Measurements from ENCODE around the gene USP40. TPM values are rescaled to one million over a fixed set of nuclear protein-coding genes. Genes with fewer than 3 reads are reported as not detected.

Gene USP40
- total RNA-seq, 1 donor from 2014 or later = 21.7 TPM

DNA sequence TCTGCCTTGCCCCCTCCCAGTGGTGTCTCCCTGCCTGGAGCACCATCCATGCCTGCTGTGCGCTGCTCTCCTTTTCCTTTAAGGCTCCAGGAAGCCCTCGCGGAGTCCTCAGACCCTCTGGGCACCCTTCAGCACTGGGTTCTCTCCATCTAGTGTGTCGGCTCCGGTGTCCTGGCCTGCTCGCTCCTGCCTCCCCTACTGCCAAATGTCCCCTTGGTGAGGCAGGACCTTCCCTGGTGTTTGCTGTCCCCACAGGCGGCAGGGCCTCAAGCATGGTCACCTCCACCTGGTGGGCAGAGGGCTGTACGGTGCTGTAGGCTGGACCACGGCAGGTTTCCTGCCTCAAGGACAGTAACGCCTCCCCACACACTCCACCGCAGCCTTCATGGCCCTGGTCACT lies 122.1 kb downstream of the USP40 start:
- no peak for DNase-seq (ENCODE audit: low read depth, low spot score)

DNA sequence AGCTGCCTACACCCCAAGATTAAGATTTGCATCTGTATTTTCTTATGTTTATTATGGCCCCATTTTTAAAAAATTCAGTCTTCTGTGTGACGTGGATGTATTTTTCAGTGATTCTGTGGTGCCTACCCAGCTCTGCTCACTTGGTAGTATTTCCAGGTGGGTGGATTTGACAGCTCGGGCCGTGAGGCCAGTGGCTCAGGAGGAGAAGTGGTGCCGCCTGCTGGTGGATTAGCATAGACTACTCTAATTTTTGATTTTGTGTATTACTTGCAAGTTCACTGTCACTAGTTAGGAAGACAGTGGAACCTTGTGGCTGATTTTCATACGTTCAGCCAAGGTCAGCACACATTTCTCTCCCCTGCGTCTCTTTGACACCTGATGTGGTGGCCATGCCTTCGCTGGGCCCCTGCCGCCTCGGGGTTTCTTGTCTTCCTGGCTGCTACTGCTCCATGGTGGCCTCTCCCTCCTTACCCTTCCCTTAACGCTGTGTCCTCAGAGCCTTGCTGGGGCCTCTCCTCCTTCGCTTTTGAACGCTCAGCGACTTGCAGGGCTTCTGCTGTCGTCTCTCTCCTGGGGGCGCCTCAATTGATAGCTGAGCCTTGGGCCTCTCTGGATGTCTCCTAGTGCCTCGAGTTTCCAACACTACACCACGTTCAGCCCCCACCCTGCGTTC lies 122.9 kb downstream of the USP40 start:
- DNase-seq (ENCODE audit: low read depth, low spot score) = peak; percentile 60

DNA sequence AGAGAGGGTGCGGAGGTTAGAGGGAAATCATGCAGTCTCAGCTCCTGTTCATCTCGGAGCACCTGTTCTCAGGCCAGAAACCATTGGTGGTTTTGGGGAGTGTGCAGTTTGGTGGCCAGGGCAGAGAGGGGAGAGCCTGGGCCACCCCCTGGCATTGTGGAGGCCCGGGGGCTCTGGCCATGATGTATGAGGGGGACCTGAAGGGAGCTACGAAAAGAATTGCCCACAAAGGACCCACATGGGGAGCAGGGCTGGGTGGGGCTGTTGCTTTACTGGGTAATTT lies 124.6 kb downstream of the USP40 start:
- DNase-seq (ENCODE audit: low read depth, low spot score) = no peak

DNA sequence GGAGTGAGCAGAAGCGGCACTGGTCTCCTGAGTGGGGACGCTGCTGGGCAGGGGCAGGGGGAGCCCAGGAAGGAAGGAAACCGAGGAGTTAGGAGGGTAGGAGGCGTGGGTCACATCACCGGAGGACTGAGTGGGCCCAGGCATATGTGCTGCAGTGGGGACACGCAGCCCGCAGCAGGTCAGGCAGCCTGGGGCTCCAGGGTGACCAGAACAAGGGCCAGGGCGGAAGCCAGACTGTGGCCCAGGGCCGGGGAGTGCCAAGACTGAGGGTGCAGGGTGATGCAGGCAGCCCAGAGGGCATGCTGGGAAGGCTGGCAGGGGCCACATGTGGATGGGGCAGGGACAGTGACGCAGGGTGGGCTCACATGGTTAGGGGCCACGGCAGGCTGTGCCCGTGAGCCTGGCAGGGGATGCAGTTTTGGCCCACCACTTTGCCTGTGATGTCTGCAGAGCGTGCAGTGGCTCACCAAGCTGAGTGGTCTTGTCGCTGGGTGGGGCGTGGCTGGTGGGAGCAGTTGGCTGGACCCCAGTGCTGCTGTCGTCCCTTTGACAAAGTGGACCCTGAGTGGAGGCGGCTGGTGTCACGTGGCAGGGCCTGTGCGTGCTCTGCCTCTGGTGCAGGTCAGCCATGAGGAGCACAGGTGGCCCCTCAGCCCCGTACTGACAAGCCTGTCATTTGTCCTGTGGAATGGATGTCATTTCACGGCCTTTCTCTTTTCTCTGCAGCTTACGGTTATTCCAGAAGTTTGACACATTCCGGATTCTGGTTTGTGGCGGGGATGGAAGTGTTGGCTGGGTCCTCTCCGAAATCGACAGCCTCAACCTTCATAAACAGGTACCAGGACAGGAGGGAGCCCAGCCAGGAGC lies 125.2 kb downstream of the USP40 start:
- no peak for DNase-seq (ENCODE audit: low read depth, low spot score)

DNA sequence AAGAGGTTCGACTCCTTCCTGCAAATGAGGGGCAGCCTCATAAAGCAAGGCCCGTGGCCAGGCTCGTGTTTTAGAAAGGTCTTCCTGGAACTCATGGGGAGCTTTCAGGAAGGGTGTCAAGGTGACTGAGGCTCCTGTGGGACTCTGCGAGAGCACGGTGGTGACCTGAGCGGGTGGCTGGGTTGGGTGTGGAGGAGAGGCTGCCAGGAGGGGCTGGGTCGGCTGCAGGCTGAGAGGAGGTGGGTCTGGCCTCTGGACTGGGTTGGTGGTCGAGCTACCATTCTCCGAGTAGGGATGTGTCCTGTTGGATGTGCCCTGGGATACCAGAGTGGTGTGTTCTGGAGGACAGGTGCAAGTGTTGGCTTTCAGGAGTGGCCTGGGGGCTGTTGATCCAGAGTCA lies 125.9 kb downstream of the USP40 start:
- no peak for DNase-seq (ENCODE audit: low read depth, low spot score)

DNA sequence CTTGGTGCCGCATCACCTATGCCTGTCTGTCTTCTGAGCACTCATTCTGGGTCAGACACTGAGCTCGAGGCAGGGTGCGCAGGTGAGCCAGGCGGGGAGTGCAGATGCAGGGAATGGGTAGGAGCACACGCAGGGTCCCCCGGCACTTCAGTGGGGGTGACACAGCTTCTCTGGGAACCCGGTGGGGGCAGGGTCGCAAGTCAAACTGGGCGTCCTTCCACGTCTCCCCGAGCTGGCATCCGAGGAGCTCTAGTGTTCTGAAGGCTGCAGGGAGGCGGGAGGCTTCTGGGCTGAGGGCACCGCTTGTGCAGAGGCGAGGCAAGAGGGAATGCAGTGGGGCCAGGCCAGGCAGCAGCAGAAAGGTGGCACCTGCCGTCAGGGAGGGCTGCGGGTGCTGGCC lies 126.3 kb downstream of the USP40 start:
- DNase-seq (ENCODE audit: low read depth, low spot score) = no peak

DNA sequence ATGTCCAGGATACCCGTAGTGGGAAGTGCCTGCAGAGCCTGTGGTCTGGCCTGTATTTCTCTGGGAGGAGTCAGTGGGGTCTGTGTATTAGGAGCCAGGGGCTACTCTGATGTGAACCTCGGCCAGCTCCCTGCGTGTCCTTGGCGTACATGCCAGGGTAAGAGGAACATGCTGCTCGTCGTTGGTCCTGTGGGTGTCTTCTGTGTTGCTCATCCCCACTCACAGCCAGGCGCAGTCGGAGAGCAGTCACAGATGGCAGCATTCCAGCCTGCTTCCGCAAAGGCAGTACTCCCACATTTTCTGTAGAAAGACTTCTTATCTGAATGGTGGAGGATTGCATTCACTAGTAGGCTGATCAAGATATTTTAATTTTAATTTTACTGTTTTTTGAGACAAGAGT lies 127.4 kb downstream of the USP40 start:
- no peak for DNase-seq (ENCODE audit: low read depth, low spot score)

DNA sequence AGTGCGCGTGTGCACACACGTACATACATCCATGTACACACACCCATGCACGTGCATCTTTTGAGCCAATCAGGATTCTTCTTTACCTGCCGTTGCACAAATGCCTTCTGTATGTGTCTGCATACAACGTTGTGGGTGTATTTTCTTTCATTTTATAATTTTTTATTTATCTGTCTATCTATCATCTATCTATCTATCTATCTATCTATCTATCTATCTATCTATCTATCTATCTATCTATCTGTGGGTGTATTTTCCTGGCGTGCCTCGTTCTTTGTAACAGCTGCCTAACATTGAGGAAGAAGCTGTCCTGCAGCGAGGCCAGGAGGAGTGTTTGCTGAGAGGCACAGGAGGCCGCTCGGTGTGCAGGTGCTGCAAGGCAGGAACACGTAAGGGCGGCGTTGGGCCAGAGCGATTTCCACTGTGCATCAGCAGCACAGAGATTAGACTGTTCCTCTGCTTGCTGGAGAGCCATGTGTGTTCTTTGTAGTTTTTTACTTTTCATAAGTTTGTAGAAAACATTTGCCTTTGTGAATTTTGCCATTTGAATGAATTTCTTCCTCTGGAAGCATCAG lies 127.9 kb downstream of the USP40 start:
- no peak for DNase-seq (ENCODE audit: low read depth, low spot score)

DNA sequence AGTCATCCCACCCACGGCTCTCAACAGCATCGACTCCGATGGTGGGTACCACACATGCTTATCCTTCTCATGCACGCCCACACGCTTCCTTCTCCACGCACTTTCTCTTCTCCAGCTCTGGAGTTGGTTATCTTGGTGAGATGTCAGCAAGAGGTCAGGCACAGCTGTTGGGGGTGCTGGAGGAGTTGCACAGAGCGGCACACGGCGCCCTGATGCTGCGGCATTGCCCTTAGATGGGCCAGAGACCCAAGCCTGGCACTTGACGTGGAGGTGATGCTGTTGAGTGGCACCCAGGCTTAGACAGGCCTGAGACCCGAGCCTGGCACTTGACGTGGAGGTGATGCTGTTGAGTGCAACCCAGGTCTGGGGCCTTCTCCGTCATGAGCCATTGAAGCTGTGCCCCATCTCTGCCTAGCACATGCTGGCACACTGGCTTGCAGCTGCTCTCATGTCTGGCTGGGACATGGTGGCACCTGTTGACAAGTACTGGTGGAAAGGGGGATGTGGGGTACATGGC lies 129.1 kb downstream of the USP40 start:
- no peak for DNase-seq (ENCODE audit: low read depth, low spot score)

DNA sequence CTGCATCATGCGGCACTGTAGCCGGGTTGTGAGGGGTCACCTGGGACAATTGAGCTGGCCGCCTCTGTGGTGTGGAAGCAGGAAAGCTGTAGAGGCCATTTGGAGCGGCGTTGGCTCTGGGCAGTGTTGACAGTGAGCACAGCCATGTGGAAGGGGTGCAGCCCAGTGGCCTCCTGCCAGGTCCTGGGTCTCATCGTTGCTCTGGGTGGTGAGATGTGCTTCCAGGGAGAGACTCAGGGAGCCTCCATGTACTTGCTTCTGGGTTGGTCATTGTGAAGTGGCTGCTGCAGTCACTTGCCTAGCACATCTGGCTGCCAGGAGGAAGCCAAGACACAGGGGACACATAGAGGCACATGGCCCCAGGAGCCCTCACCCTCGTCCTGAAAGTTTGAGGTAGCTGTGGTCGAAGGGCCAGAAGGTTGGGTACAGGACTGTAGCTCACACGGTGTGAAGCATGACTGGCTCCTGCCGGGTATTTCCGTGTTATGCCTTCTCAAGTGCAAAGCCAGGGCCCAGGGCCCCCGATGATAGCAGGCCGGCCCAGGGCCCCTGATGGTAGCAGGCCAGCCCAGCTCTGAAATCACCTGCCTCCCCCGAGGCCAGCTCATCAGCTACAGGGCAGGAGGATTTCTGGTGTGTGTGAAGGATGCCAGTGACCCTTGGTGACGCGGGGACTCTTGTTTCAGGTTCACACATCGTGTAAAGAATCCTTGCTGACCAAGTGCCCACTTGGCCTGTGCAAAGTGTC lies 129.7 kb downstream of the USP40 start:
- DNase-seq (ENCODE audit: low read depth, low spot score) = no peak

DNA sequence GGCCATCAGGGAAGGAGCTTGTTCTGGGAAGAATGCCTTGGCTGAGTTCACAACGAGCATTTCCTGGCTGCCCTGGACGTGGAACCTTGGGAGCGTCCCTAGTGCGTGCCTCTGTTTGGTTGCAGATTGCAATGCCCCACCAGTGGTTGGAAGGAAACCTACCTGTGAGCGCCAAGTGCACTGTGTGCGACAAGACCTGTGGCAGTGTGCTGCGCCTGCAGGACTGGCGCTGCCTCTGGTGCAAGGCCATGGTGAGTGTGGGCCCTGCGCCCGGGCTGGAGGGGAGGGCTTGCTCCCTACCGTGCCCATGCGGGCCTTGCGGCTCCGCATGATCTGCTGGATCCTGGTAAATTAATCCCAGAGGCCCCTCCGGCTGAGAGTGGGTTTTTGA lies 130.4 kb downstream of the USP40 start:
- no peak for DNase-seq (ENCODE audit: low read depth, low spot score)

DNA sequence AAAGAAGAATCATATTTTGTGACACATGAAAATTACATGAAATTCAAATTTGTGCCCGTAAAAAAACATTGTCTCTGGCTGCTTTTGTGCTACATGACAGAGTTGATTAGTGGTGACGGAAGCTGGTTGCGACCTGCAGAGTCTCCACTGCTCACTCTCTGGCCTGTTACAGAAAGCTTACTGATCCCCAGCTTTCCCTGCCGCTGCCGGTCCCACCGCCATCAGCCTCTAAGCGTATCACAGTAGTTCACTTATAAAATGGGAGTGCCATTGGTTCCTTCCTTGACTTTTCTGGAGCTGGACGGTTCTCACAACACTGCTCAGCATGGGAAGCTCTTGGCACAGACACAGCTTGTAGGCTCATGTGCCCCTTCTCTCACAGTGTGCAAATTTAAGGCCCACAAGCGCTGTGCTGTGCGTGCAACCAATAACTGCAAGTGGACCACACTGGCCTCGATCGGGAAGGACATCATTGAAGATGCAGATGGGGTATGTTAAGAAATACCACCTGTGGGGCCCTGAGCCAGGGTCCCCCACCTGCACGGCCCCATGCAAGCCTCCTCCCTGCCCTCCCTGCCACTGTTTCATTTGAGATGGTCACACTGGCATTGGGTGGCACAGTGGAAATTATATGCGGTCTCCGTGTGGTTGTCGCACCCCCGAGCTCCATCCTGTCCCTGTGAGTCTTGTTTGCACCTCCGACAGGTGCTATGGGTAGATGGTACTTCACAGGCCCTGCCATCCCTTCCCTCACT lies 131.0 kb downstream of the USP40 start:
- no peak for DNase-seq (ENCODE audit: low read depth, low spot score)

DNA sequence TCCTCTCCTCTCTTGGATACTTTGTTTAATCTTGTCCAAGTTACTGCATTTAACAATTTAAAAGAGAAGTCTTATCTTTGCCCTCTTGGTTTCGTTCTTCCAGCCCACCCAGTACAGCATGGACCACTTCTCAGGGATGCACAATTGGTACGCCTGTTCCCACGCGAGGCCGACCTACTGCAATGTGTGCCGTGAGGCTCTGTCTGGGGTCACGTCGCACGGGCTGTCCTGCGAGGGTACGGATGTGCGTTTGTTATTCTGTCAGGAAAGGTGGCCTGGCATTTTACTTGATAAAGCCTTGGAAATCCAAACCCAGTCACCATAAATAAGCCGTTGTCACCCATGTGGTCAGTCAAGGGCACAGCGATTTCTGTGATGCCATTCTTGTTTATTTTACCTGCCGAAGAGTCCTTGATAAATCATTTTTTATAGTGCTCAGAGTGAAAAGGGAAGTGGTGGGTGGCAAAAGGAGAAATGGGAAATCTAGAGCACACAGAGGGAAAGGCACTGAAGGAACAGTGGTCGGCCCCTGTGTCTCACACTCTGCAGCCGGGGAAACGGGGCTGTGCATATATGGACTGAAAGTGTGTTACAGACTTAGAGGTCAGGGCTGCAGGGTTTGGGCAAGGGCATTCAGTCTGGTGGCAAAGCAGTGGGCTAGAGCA lies 131.8 kb downstream of the USP40 start:
- no peak for DNase-seq (ENCODE audit: low read depth, low spot score)

DNA sequence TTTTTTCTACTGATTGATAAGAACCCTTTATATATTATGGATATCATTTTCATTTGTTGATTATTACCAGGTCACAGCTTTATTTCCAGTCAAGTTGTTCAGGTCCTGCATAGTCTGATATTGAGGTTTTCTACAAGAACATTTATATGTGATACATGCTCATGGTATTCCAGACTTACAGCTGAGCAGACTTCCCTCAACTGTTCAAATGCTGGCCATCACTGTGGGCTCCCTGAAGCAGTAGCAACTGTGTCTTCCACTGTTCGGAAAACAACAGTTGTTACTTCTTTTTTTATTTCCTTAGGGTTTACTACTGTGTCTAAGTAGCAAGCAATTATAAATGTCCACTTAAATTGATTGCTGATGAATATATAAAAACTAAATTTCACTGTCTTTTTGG lies 132.8 kb downstream of the USP40 start:
- DNase-seq (ENCODE audit: low read depth, low spot score) = no peak

DNA sequence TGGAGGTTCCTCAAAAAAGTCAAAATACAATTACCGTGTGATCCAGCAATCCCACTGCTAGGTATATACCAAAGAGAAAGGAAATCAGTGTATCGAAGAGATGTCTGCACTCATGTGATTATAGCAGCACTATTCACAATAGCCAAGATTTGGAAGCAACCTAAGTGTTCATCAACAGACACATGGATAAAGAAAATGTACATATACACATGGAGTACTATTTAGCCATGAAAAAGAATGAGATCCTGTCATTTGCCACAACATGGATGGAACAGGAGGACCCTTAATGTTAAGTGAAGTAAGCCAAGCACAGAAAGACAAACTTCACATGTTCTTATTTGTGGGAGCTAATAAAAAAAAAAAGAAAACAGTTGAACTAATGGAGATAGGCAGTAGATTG lies 133.6 kb downstream of the USP40 start:
- no peak for DNase-seq (ENCODE audit: low read depth, low spot score)

DNA sequence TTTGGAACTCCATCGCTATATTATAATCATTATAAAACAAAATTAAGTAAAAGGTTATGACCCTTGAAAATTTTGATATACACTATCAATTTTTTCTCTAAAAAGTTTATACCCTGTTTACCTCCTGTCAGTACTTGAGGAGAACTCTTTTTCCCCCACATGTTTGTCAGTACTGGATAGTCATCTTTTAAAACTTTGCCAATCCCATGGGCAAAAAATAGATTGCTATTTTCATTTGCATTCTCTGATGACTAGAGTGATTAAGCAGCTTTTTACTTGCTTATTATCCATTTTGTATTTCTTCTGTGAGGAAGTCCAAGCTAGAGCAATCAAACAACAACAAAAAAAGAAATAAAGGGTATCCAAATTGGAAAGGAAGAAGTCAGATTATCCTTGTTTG lies 135.9 kb downstream of the USP40 start:
- no peak for DNase-seq (ENCODE audit: low read depth, low spot score)

DNA sequence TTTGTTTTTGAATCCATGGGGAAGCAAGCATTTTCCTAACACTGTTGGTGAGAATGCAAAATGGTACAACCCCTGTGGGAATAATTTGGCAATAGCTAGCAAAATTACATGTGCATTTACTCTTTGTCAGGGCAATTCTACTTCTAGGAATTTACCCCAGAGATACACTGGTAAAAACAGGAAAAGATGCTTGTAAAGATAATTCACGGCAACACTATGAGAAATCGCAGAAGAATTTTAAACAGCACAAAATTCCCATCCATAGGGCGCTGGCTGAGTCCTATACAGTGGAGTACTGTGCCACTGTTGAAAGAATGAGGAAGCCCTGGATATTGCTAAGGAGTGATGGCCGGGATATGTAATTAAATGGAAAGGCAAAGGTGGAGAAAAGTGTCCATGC lies 136.5 kb downstream of the USP40 start:
- no peak for DNase-seq (ENCODE audit: low read depth, low spot score)

DNA sequence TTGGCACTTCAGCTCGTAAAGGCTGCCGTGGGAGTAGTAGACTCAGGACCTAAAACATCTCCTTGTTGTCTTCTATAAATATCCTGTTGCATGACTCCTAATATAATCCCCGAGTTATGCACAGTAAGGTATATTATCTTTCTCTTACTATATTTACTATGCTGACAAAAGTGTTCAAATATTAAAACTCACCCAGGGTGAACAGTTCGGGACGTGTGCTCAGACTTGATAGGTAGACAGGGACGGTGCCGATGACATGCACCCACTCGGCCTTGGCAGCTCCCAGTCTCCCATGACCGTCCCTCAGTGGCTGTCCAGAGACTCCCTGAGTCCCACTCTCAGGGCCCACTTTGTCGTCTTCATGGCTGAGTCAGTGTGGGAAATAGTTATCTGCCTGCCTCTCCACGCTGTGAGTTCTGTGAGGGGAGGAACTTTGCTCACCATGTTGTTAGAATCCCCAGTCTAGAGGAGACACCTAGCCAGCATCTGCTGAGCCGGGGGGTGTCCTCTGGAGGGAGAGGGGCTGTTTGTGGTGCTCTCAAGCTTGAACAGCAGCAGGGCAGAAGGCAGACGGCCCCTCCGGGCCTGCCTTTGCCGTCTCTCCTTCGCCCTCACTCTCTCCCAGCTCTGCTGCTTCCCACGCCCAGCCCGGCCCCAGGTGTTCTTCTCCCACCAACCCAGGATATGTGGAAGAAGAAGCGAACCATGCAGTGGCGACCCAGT lies 137.2 kb downstream of the USP40 start:
- no peak for DNase-seq (ENCODE audit: low read depth, low spot score)

DNA sequence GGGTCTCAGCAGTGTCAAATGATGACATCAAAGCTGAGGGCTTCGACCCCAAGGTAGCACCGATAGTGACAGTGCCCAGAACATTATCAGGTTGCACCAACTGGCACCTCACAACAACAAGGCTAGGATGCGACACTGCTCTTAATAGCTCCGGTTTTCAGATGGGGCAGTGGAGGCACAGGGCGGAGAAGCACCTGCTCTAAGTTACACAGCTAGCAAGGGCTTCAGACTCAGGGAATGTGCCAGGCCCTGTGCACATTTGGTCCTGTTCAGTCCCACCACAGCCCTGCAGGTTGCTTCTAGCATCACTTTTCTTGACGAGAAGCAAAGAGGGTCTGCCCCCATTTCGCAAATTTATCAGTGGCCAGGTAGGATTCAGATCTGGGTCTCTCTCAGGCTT lies 138.1 kb downstream of the USP40 start:
- no peak for DNase-seq (ENCODE audit: low read depth, low spot score)

DNA sequence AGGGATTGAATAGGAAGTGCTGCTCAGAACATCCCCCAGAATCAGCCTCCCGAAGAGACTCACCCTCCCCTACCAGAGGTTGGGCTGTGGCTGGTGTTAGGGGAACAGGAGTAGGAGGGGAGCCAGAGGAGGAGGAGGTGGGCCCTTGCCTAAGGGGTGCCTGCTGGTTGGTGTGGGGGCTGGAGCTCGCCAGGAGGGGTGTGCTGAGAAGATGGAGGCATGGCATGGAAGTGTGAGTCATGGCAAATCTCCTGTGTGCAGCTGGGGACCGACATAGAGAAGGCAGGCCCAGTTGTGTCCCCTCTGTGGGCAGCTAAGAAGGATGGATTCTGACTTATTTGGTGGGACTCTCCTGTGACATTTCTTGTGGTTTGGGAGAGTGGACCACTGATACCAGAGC lies 138.6 kb downstream of the USP40 start:
- DNase-seq (ENCODE audit: low read depth, low spot score) = no peak
